ENCODE measurements around the gene STRIP1.

- TF ChIP-seq EP300 (IDR thresholded peaks at IDR 0.05; ENCODE audit: borderline replicate concordance in 1 of 2, control insufficient read depth in 1 of 2, low read depth in 2 of 2, low read length in 2 of 2) (no peak), ELK1 (IDR thresholded peaks at IDR 0.05; ENCODE audit: low read depth, low read length) (no peak), ESRRA (IDR thresholded peaks at IDR 0.05; ENCODE audit: low read length) (no peak), BCL11A (IDR thresholded peaks at IDR 0.05; ENCODE audit: low read depth, low read length) (no peak), ZSCAN29 (IDR thresholded peaks at IDR 0.05) (no peak), SKIL (IDR thresholded peaks at IDR 0.05; ENCODE audit: low read depth, poor library complexity, severe bottlenecking) (no peak), RAD21 (IDR thresholded peaks at IDR 0.05; ENCODE audit: insufficient read depth, low read depth, low read length) (no peak), NBN (IDR thresholded peaks at IDR 0.05) (no peak)
- TF ChIP-seq, protein P1, sequence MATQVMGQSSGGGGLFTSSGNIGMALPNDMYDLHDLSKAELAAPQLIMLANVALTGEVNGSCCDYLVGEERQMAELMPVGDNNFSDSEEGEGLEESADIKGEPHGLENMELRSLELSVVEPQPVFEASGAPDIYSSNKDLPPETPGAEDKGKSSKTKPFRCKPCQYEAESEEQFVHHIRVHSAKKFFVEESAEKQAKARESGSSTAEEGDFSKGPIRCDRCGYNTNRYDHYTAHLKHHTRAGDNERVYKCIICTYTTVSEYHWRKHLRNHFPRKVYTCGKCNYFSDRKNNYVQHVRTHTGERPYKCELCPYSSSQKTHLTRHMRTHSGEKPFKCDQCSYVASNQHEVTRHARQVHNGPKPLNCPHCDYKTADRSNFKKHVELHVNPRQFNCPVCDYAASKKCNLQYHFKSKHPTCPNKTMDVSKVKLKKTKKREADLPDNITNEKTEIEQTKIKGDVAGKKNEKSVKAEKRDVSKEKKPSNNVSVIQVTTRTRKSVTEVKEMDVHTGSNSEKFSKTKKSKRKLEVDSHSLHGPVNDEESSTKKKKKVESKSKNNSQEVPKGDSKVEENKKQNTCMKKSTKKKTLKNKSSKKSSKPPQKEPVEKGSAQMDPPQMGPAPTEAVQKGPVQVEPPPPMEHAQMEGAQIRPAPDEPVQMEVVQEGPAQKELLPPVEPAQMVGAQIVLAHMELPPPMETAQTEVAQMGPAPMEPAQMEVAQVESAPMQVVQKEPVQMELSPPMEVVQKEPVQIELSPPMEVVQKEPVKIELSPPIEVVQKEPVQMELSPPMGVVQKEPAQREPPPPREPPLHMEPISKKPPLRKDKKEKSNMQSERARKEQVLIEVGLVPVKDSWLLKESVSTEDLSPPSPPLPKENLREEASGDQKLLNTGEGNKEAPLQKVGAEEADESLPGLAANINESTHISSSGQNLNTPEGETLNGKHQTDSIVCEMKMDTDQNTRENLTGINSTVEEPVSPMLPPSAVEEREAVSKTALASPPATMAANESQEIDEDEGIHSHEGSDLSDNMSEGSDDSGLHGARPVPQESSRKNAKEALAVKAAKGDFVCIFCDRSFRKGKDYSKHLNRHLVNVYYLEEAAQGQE (IDR thresholded peaks at IDR 0.05; ENCODE audit: low read depth, low read length) = no peak
Observed at GRCh38 chr1:110033421-110033820, 1.0 kb upstream of the STRIP1 start.
